ENCODE results near the gene TMBIM4.

Gene TMBIM4

GRCh38 chr12:66199831-66200509 is 30.2 kb upstream of the TMBIM4 start:
- H3K4me2 ChIP-seq = peak overlapping the region in 1 of 11 experiments; percentile 54; a peak in 2 of 22 replicates
- H3K9ac ChIP-seq = no peak overlapping the region
- peaks cover 0 to 6% (median 0%) of the 10 kb centered on the region in 11 experiments; a peak in 2 of 22 replicates for H3K36me3 ChIP-seq
- peaks cover 0 to 57% (median 0%) of the 10 kb centered on the region in 10 experiments; a peak in 8 of 20 replicates for H3K4me1 ChIP-seq
- H3K27me3 ChIP-seq = no peaks in the 10 kb centered on the region
- H3K4me3 ChIP-seq = no peak overlapping the region
- H3K27ac ChIP-seq = no peak overlapping the region
- no peaks in the 10 kb centered on the region for H4K20me1 ChIP-seq
- TF ChIP-seq Cebpa-rat (IDR thresholded peaks at IDR 0.05) = no peak
- peaks cover 0 to 12% (median 5%) of the 10 kb centered on the region in 11 experiments; a peak in 10 of 22 replicates for H3K9me3 ChIP-seq (replicated peaks in 1 of 11)

- no peak for TF ChIP-seq Cebpa-rat (IDR thresholded peaks at IDR 0.05)
- H3K36me3 ChIP-seq = peaks cover 0 to 6% (median 0%) of the 10 kb centered on the region in 11 experiments; a peak in 2 of 22 replicates
- no peak overlapping the region for H3K4me3 ChIP-seq
- H3K9me3 ChIP-seq (replicated peaks in 1 of 11) = peaks cover 0 to 12% (median 5%) of the 10 kb centered on the region in 11 experiments; a peak in 10 of 22 replicates
- no peaks in the 10 kb centered on the region for H3K27me3 ChIP-seq
- H3K27ac ChIP-seq = peak overlapping the region in 2 of 11 experiments; percentile 75 to 96; a peak in 3 of 22 replicates
- H3K9ac ChIP-seq = peak overlapping the region in 1 of 11 experiments; percentile 30; a peak in 1 of 22 replicates
- H3K4me2 ChIP-seq = peak overlapping the region in 3 of 11 experiments; percentile 54 to 90 (median 72); a peak in 5 of 22 replicates
- H4K20me1 ChIP-seq = no peaks in the 10 kb centered on the region
- peaks cover 0 to 66% (median 0%) of the 10 kb centered on the region in 10 experiments; a peak in 8 of 20 replicates for H3K4me1 ChIP-seq
Observed at GRCh38 chr12:66199141-66199540, 29.3 kb upstream of the TMBIM4 start.

- no peaks in the 10 kb centered on the region for H4K20me1 ChIP-seq
- peak overlapping the region in 3 of 11 experiments; percentile 63 to 81 (median 70); a peak in 5 of 22 replicates for H3K9ac ChIP-seq
- H3K36me3 ChIP-seq = peaks cover 0 to 6% (median 0%) of the 10 kb centered on the region in 11 experiments; a peak in 2 of 22 replicates
- H3K9me3 ChIP-seq (replicated peaks in 1 of 11) = peaks cover 0 to 12% (median 5%) of the 10 kb centered on the region in 11 experiments; a peak in 10 of 22 replicates
- peak overlapping the region in 4 of 11 experiments; percentile 3 to 90 (median 63); a peak in 6 of 22 replicates for H3K4me2 ChIP-seq
- no peak for TF ChIP-seq Cebpa-rat (IDR thresholded peaks at IDR 0.05)
- no peak overlapping the region for H3K4me3 ChIP-seq
- peak overlapping the region in 4 of 11 experiments; percentile 75 to 96 (median 82); a peak in 8 of 22 replicates for H3K27ac ChIP-seq
- no peaks in the 10 kb centered on the region for H3K27me3 ChIP-seq
- H3K4me1 ChIP-seq = peaks cover 0 to 77% (median 0%) of the 10 kb centered on the region in 10 experiments; a peak in 8 of 20 replicates
Observed at GRCh38 chr12:66197495-66197921, 27.7 kb upstream of the TMBIM4 start.

GRCh38 chr12:66196806-66197205 is 27.0 kb upstream of the TMBIM4 start:
- peak overlapping the region in 3 of 11 experiments; percentile 72 to 90 (median 87); a peak in 4 of 22 replicates for H3K4me2 ChIP-seq
- TF ChIP-seq Cebpa-rat (IDR thresholded peaks at IDR 0.05) = no peak
- peaks cover 0 to 83% (median 0%) of the 10 kb centered on the region in 10 experiments; a peak in 8 of 20 replicates for H3K4me1 ChIP-seq
- H3K9me3 ChIP-seq (replicated peaks in 1 of 11) = peaks cover 0 to 12% (median 5%) of the 10 kb centered on the region in 11 experiments; a peak in 10 of 22 replicates
- peaks cover 0 to 6% (median 0%) of the 10 kb centered on the region in 11 experiments; a peak in 2 of 22 replicates for H3K36me3 ChIP-seq
- H3K27ac ChIP-seq = peak overlapping the region in 5 of 11 experiments; percentile 7 to 96 (median 88); a peak in 8 of 22 replicates
- H4K20me1 ChIP-seq = no peaks in the 10 kb centered on the region
- no peak overlapping the region for H3K4me3 ChIP-seq
- H3K27me3 ChIP-seq = peaks cover 0 to 2% (median 1%) of the 10 kb centered on the region in 11 experiments; a peak in 6 of 22 replicates
- peak overlapping the region in 3 of 11 experiments; percentile 70 to 85 (median 81); a peak in 5 of 22 replicates for H3K9ac ChIP-seq

GRCh38 chr12:66195242-66195641 is 25.4 kb upstream of the TMBIM4 start:
- Histone ChIP-seq H3K4me1 (peaks cover 0 to 95% (median 0%) of the 10 kb centered on the region in 10 experiments; a peak in 9 of 20 replicates), H3K27ac (peak overlapping the region in 5 of 11 experiments; percentile 12 to 96 (median 88); a peak in 8 of 22 replicates), H3K9ac (peak overlapping the region in 1 of 11 experiments; percentile 29; a peak in 2 of 22 replicates), H3K27me3 (peaks cover 0 to 18% (median 17%) of the 10 kb centered on the region in 11 experiments; a peak in 18 of 22 replicates), H3K4me3 (no peak overlapping the region), H3K36me3 (peaks cover 0 to 3% (median 0%) of the 10 kb centered on the region in 11 experiments; a peak in 2 of 22 replicates), H3K9me3 (replicated peaks in 1 of 11) (peaks cover 0 to 5% (median 3%) of the 10 kb centered on the region in 11 experiments; a peak in 11 of 22 replicates), H4K20me1 (no peaks in the 10 kb centered on the region), H3K4me2 (peak overlapping the region in 4 of 11 experiments; percentile 6 to 90 (median 80); a peak in 7 of 22 replicates)
- TF ChIP-seq Cebpa-rat (IDR thresholded peaks at IDR 0.05) = no peak

GRCh38 chr12:66194122-66194521 is 24.3 kb upstream of the TMBIM4 start:
- H3K9ac ChIP-seq = no peak overlapping the region
- H3K27ac ChIP-seq = peak overlapping the region in 4 of 11 experiments; percentile 8 to 96 (median 68); a peak in 5 of 22 replicates
- no peak overlapping the region for H3K4me3 ChIP-seq
- H3K4me1 ChIP-seq = peaks cover 0 to 95% (median 4%) of the 10 kb centered on the region in 10 experiments; a peak in 18 of 20 replicates
- no peaks in the 10 kb centered on the region for H4K20me1 ChIP-seq
- H3K4me2 ChIP-seq = peak overlapping the region in 5 of 11 experiments; percentile 21 to 90 (median 72); a peak in 8 of 22 replicates
- peaks cover 4 to 12% (median 8%) of the 10 kb centered on the region in 11 experiments; a peak in 21 of 22 replicates for H3K9me3 ChIP-seq (replicated peaks in 1 of 11)
- peaks cover 7 to 29% (median 28%) of the 10 kb centered on the region in 11 experiments for H3K27me3 ChIP-seq
- TF ChIP-seq Cebpa-rat (IDR thresholded peaks at IDR 0.05) = no peak
- 0 out of 22 replicates have a peak, but pooled peaks cover 0 to 2% (median 0%) of the 10 kb centered on the region in 11 experiments for H3K36me3 ChIP-seq

GRCh38 chr12:66191547-66192126 is 21.8 kb upstream of the TMBIM4 start:
- Histone ChIP-seq H3K9me3 (replicated peaks in 1 of 11) (peaks cover 11 to 36% (median 25%) of the 10 kb centered on the region in 11 experiments; a peak in 21 of 22 replicates), H4K20me1 (no peaks in the 10 kb centered on the region), H3K4me2 (peak overlapping the region in 4 of 11 experiments; percentile 16 to 92 (median 78); a peak in 8 of 22 replicates), H3K27ac (peak overlapping the region in 2 of 11 experiments; percentile 55 to 70; a peak in 1 of 22 replicates), H3K36me3 (peaks cover 0 to 9% (median 0%) of the 10 kb centered on the region in 11 experiments; a peak in 1 of 22 replicates), H3K27me3 (peaks cover 17 to 52% (median 49%) of the 10 kb centered on the region in 11 experiments), H3K9ac (0 out of 22 replicates have a peak overlapping the region, but pooled peaks of 2 of the 11 experiments have one; percentile 26 to 27), H3K4me1 (peaks cover 0 to 98% (median 10%) of the 10 kb centered on the region in 10 experiments; a peak in 18 of 20 replicates), H3K4me3 (peak overlapping the region in 2 of 10 experiments; percentile 61 to 62; a peak in 3 of 20 replicates)
- TF ChIP-seq Cebpa-rat (IDR thresholded peaks at IDR 0.05) = no peak
